ENCODE data around the gene NUDT19.

- TF ChIP-seq POLR2AphosphoS5 (IDR thresholded peaks at IDR 0.05) (no peak), CTCF (IDR thresholded peaks at IDR 0.05) (no peak), POLR2A (IDR thresholded peaks at IDR 0.05) (no peak)
Observed at GRCh38 chr19:32676895-32677359, 14.7 kb upstream of the NUDT19 start.

All from suprapubic skin (tissue), 4 donors.